Activated CD8-positive, alpha-beta memory T cell treated with anti-CD3 and anti-CD28 coated beads, Interleukin-2, amount 50 U/mL, for 4 hours (primary cell): ENCODE results near the gene MED12.
"Not testable (repeated sequence)": the region's sequence is repeated elsewhere in the genome, so short reads cannot be mapped to it uniquely, and the experiment has no call there.

Experiments
- DNase-seq: peaks from one replicate; pipeline ENCODE4 v3.0.0-alpha.2; 2020

Gene MED12

DNA sequence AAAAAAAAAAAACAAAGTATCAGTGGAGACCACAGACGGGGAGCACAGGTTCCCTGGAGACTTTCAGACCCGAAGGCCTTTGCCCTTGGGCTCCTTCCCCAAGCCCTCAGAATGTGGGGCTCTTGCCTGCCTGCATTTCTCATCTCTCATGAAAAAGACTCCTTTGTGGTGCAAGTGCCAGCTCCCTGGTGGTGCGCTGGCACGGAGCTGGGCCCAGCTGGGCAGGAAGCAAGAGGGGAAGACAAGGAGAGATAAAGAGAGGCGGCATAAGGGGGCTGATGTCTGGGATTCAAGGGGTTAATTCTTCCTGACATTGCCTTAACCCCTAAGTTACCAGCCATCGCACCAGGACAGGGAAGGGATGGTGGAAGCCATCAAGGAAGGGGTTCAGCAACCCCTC is 48.1 kb downstream of the MED12 start:
- no peak for DNase-seq

DNA sequence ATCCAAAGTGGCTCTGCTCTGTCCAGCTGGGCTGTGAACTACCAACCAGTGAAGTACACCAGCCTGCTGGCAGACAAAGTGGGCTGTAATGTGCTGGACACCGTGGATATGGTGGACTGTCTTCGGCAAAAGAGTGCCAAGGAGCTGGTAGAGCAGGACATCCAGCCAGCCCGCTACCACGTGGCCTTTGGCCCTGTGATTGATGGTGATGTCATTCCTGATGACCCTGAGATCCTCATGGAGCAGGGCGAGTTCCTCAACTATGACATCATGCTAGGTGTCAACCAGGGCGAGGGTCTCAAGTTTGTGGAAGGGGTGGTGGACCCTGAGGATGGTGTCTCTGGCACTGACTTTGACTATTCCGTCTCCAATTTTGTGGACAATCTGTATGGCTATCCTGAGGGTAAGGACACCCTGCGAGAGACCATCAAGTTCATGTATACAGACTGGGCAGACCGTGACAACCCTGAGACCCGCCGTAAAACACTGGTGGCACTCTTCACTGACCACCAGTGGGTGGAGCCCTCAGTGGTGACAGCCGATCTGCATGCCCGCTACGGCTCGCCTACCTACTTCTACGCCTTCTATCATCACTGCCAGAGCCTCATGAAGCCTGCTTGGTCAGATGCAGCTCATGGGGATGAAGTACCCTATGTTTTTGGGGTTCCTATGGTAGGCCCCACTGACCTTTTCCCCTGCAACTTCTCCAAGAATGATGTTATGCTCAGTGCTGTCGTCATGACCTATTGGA is 48.8 kb downstream of the MED12 start:
- DNase-seq = no peak

DNA sequence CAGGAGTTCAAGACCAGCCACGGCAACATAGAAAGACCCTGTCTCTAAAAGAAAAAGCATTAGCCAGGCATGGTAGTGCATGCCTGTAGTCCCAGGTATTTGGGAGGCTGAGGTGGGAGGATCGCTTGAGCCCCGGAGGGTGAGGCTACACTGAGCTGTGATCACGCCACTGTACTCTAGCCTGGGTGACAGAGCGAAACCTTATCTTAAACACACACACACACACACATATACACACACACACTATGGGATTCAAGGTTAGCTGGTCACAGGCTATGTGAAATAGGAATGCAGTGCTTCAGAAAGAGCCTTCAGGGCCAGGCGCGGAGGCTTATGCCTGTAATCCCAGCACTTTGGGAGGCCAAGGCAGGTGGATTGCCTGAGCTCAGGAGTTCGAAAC is 49.7 kb downstream of the MED12 start:
- no peak for DNase-seq

DNA sequence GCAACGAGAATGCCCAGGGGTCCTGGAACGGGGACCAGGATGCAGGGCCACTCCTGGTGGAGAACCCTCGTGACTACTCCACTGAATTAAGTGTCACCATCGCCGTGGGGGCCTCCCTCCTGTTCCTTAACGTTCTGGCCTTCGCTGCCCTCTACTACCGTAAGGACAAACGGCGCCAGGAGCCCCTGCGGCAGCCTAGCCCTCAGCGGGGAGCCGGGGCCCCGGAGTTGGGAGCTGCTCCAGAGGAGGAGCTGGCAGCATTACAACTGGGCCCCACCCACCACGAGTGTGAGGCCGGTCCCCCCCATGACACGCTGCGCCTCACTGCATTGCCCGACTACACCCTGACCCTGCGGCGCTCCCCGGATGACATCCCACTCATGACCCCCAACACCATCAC is 51.2 kb downstream of the MED12 start:
- no peak for DNase-seq

DNA sequence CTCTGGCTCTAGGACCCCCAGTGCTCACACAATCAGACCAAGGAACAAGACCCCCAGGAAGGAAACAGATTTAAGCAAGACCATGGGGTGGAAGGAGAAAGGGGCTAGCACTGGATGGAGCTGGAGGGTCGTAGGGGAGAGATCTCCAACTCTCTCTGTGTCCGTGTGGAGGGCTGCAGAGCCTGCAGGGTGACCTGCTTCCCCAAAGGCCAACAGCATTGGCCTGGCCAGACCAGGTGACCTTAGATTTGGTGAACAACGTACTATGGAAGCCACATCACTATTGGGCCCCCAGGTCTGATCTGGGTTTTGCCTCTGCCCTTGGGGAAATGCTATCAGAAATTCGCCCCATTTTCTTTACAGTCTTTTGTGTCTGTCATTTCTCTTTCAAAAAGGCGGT is 52.3 kb downstream of the MED12 start:
- DNase-seq = no peak

DNA sequence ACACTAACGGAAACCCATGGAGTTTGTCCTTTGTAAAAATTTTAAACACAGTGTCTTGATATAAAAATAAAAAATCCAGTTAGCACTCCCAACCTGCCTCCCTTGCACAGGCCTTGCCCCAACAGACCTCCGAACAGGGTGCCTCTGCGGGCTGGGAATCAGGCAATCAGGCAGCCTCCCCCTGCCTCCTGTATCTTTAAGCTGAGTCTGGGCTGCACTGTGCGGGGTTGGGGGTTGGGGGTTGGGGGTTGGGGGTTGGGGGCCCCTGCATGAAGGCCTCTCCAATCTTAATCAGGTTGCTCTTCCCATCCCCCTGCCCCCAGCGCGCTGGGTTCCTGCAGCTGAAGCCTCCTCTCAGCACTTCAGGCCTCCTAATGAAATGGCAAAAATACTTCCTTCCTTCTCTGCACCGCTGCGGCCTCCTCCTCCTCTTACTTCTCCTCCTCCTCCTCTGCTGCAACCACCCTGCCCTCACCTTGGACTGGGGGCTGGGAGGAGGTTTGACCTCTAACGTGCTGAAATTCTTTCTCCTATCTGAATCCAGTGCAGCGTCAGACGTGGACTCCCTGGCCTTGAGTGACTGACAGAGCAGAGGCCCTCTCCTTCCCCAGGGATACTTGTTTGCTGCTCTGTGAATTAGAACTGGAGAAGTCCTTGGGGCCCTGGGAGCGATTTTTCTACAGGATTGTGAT is 52.9 kb downstream of the MED12 start:
- DNase-seq = no peak

DNA sequence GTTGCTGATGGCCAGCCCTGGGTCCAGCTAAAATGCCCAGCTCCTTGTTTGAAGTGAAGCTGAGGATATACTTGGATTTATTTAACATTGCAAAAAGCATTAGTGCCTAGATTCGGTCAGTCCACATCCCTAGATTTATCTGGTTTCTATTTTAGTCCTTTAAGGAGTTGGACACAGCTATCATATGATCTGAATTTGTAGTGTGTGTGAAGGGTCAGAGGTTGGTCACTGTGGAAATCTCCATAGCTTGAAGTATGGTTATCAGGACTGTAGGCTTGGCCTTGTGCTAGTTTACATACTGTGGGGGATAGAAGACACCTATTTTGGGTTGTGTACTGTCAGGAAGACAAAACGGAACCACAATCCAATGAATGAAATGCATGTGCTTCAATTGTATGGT is 55.0 kb downstream of the MED12 start:
- DNase-seq = no peak

DNA sequence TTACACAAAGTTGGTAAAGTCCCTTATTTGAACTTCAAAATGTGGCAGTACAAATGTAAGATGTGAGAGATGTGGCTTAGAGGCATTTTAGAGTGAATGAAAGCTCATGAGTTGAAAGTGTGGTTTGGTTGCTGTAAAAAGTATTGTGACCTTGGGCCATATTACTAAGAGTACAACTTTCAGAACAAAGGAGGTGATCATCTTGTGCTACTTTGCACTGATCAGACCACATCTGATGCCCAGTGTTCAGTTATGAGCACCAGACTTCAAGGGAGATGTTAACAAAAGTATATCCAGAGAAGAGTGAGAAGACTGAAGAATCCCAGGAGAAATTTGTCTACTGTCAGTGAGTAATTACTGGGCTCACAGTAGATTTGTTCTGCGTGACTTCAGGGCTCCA is 56.4 kb downstream of the MED12 start:
- no peak for DNase-seq

DNA sequence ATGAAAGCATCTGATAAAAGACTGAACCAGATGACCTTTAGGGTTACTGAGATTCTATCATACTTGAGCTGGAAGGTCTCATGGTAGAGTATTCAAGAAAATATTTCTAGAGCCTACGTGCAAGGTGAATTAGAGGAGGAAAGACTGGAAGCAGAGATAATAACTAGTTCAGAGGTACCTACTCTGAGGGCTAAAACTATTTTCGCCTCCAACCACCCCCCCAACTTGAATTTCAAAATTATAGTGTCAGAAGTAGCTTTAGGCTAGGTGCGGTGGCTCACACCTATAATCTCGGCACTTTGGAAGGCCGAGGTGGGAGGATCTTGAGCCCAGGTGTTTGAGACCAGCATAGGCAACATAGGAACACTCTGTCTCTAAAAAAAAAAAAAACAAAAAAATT is 57.1 kb downstream of the MED12 start:
- DNase-seq = no peak

DNA sequence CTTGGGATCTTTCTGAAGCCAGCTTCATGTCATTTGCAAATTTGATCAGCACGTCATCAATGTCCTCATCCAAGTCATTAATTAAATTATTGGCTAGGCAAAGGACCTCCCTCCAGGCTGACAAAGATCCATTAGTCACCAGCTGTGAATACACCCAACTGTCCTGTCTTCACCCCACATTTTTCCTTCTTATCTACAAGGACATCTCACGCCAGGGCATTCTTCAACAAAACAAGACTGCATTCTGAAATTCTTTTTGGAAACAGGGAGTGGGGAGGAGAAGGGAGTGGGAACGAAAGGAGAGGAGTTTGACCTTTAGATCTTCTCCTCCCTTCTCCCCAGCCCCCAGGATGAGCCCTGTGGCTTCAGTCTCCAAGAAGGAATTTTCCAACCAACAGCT is 58.9 kb downstream of the MED12 start:
- DNase-seq = no peak

DNA sequence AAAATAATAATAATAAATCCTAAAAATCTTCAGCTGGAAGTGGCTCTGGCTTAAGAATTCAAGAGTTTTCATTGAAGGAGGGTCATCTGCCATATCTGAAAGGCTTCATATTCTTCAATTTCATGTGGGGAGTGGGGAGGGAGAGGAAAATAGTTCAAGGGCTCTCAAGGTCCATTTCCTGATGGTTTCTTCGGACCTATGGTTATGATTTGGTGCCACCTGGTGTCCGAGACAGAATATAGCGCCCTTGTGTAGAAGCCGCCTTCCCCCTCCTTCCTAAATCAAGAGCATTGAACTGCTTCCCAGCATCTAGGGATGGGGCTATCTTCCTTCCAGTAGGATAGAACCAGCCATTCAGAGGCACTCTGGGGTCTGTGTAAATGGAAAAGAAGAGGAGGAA is 60.5 kb downstream of the MED12 start:
- DNase-seq = peak; percentile 46

DNA sequence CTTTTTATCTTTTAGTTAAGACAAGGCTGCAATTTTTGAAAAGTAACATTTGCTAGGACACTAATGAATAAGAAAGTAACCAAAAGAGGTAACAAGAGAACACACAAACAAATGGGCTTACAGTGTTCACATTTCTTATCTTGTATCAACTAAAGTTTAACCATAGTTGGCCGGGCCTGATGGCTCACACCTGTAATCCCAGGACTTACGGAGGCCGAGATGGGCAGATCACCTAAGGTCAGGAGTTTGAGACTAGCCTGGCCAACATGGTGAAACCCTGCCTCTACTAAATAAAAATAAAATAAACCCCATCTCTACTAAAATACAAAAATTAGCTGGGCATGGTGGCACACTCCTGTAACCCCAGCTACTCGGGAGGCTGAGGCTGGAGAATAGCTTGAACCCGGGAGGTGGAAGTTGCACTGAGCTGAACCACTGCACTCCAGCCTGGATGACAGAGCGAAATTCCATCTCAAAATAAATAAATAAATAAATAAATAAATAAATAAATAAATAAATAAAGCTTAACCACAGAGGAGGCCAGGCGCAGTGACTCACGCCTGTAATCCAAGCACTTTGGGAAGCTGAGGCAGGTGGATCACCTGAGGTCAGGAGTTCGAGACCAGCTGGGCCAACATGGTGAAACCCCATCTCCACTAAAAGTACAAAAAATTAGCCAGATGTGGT is 62.3 kb downstream of the MED12 start:
- not testable (repeated sequence) for DNase-seq

DNA sequence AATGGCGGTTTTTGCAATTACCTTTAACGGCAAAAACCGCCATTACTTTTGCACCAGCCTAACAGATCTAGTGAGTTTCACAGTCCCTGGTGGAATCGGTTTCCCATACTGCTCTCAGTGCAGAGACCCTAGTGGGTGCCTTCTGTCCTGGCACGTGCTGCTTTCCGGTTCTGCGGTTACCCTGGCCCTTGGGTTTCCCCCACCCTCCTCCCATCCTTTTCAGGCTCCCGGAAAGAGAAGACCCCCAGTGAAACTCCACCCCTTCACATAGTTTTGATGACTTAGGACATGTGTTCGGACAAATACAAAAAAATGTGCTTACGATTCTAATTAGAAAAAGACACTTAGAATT is 63.1 kb downstream of the MED12 start:
- peak; percentile 29 for DNase-seq

DNA sequence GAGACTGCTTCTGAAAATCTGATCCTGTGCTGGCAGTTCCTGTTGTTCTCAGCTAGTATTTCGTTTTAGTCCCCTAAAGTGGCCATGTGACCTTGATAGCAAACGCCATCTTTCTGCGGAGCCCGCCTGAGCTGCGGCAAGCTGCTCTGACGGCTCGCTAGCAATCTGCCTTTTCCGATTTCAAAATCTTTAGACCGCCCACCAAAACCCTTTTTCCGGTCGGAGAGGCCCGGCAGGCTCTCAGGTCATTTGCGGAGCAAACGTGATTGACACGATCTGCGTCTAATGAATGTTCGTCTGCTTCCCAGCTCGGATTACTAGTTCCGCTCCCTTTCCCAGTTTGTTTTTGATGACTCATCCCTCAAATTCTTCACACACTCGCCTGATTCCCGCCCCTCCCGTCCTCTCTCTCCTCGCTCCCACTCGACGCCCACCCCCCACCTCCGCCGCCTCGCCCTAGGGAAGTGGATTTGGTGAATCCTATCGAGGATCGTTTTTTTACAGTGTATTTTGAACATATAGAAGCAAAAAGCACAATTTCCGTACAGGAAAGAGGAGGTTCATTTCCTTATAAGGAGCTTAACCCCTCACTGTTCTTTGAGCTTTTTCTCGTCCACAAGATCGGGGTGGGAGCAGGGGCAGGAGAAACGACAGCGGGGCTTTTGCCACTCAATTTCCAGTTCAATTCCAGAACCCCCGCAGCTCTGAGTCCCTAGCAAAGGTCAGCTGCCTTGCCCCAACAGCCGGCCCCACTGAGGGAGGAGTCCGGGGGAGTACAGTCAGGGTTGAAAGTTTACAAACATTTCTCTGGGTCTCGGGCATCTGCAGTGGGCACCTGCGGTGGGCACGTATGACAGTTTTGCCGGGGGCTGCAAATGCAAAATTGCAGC is 63.8 kb downstream of the MED12 start:
- DNase-seq = peak; percentile 72

DNA sequence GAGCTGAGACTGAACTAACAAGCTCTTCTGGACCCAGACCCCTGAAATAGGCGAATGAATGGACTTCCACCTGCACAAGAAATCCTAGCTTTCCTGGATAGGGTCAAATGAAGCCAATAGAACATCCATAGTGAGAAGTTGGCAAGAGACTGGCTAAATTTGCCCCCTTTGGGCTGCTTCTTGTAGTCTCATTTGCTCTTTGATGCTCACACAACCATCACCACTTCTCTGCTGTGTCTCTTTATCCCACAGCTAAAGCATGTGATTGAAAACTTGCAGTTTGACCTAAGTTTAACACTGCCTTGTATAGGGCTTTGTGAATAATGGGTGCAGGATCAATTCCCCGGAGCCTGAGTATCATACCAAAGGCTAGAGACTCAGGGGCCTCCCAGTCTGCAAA is 64.5 kb downstream of the MED12 start:
- no peak for DNase-seq

DNA sequence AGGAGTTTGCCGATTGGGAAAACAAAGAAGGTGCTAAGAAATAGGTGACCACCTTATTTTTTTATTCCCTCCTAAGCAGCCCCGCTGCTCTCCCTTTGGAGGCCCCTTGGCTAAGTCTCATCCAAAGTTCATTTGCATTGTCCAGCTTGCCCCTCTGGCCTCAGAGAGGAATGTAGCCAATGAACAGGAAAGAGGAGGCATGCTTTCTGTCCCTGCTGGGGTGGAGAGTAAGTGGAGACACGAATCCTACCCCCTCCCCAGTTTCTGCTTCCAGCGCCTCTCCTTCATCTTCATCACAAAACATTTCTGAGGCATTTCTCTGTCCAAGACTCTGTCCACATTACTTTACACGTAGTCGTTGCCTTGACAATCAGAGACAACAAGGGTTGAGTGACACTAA is 64.9 kb downstream of the MED12 start:
- DNase-seq = no peak

DNA sequence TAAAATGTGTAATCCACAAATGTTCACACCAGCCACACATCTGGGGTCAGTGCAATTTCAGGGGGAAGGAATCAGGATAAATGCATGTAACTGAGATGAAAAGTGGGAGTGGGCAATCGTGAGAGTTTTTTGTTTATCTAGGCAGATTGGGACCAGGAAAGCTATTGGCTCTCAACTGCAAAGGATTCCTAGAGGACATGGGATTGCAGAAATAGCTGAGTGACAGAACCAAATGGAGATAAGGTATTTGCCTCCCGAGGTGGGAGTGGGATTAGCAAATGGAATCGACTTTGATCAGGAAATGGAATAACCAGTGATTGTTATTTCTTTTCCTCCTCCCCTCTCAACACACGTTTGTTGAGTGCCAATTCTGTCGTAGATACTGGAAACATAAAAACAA is 65.7 kb downstream of the MED12 start:
- DNase-seq = no peak

DNA sequence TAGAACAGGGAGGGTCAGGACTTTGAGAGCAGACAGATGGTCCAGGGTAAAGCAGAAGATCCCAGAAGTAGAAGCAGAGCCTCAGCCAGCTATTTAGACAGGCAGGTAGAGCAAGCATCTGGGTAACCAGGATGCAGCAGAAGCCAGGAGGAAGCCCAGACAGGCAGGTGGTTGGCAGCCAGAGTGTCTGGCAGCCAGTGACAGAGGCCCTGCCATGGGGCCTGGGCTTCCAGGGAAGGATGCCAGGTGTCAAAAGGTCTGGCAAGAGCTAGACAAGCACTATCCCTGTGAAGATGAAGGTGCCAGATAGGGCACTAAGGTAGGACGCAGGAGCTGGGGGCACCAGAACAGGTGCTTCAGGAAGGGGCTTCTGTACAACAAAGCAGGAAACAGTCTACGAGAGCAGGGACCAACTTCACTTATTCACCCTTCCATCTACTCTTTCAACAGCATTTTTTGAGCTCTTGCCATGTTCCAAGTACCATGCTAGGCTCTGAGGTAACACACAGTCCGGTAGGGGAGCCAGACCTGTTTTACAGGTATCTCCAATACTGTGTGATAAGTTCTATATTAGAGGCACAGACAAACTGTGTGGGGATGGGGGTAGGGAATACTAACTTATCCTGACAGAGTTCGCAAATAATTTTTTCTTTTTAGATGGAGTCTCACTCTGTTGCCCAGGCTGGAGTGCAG is 66.6 kb downstream of the MED12 start:
- DNase-seq = no peak

DNA sequence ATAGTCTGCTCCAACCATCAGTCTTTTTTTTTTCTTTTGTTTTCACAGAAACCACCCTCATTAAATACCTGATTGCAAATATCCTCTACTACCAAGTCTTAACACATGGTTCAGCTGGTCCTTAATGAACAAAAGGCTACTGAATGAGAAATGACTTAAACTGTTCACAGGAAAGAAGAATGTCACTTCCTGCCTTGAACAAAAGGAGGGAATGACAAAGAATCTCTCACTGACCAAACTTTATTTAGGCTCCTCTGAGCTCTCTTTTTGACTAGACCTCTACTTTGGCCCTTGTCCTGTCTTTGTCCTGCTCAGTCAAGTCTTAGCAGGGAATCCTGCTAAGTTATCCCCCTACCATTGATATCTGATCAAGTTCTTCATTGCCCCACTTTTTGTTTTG is 72.9 kb downstream of the MED12 start:
- DNase-seq = no peak
